ENCODE results near the gene KATNA1.

KATNA1 gene

DNA sequence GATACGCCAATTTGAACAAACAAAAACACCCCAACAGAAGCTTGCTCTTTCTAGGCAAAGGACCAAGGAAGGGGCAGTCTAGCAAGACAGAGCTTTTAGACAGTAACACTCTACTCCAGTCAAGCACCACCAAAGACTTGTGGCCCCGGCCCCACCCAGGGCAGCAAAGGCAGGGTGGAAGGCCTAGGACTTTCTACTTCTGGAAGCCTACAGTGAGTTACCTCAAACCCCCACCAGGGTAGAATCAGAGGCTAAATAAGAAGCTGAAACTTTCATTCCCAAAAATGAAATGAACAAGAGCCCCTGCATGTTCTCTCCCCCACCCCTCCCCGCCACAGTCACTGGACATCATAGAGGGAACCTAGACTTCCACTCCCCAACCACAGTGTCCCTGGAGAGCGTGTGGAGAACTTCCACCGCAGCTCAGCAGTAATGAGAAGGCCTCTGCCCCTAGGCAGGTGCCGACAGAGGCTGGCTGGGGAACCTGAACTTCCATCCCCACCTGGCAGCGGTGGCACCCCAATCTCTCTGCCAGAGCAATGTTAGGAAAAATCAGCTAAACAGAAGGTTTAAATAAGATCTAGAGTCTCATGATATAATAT is 40.0 kb downstream of the KATNA1 start:
- DNase-seq = no peak

DNA sequence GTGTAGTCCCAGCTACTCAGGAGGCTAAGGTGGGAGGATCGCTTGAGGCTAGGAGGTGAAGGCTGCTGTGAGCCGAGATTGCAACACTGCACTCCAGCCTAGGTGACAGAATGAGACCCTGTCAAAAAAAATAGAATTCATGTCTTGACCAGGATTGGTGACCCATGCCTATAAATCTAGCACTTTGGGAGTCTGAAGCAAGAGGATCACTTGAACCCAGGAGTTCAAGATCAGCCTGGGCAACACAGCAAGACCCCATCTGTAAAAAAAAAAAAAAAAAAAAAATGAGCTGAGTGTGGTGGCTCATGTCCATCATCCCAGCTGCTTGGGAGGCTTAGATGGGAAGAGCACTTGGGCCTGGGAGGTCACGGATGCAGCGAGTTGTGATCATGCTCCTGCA is 48.0 kb downstream of the KATNA1 start:
- no peak for DNase-seq

DNA sequence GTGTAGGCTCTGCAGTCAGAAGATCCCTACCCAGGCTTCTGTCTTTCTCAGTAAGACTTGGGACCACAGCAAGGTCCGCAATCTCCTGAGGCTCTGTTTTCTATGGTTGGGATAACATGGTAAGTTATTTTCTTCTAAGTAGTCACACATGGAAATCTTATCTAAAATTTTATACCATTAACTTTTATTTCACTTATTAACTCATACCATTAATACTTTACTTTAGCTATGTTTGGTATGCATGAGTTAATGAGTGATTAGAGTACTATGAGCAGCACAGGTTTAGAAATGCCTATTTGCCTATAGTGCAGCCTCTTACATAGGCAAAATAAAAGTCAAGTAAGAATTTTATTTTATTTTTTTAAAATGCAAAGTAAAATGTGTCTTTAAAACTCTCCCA is 55.1 kb downstream of the KATNA1 start:
- DNase-seq = no peak

DNA sequence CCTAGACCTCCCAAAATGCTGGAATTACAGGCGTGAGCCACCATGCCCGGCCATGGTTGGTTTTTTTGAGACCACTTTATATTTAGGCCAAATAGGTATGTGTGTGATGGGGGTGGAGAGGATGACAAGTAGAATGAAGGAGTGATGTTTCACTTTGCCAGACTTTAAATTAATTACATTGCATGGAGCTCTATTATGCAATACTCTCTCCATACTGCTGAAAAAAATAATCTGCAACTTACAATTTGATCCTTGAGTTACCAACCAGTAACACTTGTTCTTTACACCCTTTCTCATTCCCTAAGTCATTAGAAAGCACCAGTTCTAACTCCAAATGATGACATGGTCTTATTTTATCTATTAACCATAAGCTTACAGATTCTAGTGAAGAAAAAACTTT is 55.5 kb downstream of the KATNA1 start:
- no peak for DNase-seq

DNA sequence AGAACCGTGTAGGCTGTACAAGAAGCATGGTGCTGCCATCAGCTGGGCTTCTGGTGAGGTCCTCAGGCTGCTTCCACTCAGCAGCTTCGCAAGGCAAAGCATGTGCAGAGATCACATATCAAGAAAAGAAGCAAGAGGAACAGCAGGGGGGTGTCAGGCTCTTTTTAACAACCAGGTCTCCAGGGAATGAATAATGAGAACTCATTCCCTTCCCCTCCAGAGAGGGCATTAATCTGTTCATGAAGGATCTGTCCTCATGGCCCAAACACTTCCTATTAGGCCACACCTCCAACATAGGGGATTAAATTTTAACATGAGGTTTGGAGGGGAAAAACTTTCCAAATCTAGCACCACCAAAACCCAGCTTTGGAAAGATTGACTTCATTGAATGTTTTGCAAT is 62.4 kb downstream of the KATNA1 start:
- no peak for DNase-seq

DNA sequence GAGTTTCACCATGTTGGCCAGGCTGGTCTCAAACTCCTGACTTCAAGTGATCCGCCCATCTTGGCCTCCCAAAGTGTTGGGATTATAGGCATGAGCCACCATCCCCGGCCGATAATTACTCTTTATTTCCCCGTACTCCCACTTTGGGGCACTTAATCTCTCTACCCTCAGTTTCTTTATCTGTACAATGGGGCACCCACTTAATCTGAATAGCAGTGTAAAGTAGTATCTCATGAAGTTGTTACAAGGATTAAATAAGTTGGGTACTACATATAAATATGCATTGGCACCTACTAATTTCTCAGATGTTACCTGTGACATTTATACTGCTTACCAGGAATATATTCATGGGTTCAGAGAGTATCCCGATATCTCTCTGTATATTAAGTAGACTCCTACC is 67.2 kb downstream of the KATNA1 start:
- no peak for DNase-seq

DNA sequence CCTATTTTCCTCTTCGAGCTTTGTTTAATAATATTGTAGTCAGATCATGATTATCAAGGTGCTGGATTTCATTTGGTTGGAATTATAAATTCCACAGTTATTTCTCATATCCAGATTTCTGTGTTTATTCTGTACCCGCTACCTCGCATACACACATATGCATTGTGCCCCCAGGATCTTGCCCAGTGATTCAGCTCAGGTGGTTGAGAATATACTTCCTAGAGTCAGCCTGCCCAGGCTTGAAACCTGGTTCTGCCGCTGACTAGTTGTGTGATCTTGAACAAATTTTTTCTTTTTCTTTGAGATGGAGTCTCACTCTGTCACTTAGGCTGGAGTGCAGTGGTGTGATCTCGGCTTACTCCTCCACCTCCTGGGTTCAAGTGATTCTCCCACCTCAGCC is 67.6 kb downstream of the KATNA1 start:
- DNase-seq = no peak

GRCh38 chr6:149567945-149568585 is 80.4 kb downstream of the KATNA1 start:
- DNase-seq = no peak

- no peak for DNase-seq
Measured at GRCh38 chr6:149567194-149567586, 81.3 kb downstream of the KATNA1 start.

GRCh38 chr6:149566410-149567193 is 81.9 kb downstream of the KATNA1 start:
- DNase-seq = peak; percentile 39

GRCh38 chr6:149565527-149566409 is 82.7 kb downstream of the KATNA1 start, which contains the start of gene GINM1:
GINM1 (plus strand) TSS chr6:149566375; CDS start chr6:149566415, 40 bp downstream.
- DNase-seq = peak; percentile 93

GRCh38 chr6:149563928-149564325 is 84.6 kb downstream of the KATNA1 start:
- DNase-seq = no peak

DNA sequence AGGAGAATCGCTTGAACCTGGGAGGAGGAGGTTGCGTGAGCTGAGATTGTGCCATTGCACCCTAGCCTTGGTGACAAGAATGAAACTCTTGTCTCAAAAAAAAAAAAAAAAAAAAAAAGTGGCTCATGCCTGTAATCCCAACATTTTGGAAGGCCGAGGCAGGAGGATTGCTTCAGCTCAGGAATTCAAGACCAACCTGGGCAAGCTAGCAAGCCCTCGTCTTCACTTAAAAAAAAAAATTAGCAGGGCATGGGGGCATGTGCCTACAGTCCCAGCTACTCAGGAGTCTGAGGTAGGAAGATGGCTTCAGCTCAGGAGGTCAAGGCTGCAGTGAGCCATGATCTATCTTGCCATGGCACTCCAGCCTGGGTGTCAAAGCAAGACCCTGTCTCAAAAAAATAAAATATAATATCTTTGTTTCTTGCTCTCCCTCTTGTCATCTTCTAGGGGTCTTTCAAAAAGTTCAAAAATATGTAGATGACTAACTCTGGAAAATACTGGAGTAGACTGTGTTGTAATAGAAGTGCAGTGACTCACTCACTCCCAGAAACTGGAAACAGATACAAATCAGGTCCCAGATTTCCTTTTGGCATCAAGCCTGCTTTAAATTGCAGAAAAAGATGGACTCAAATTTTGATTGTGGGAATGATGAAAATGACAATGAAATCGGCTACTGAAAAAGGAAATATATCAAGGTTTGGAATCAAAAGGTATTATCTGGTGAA is 85.1 kb downstream of the KATNA1 start:
- no peak for DNase-seq

GRCh38 chr6:149560736-149561135 is 87.8 kb downstream of the KATNA1 start:
- DNase-seq = no peak

GRCh38 chr6:149559389-149559788 is 89.1 kb downstream of the KATNA1 start:
- DNase-seq = no peak

DNA sequence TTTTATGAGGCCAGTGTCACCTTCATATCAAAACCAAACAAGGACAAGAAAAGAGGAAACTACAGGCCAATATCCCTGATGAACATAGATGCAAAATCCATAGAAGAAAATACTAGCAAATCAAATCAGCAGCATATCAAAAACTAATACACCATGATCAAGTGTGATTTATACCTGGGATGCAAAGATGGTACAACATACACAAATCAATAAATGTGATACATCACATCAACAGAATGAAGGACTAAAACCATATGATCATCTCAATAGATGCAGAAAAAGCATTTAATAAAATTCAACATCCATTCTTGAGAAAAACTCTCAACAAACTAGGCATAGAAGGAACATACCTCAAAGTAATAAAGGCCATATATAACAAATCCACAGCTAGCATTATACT is 90.5 kb downstream of the KATNA1 start:
- no peak for DNase-seq

GRCh38 chr6:149551920-149552319 is 96.6 kb downstream of the KATNA1 start:
- DNase-seq = no peak

GRCh38 chr6:149545754-149546471 is 102.6 kb downstream of the KATNA1 start, which contains the start of gene PPIL4:
PPIL4 (minus strand) TSS chr6:149546043; CDS start chr6:149546005, 38 bp downstream.
- DNase-seq = peak; percentile 97

- peak; percentile 68 for DNase-seq
Measured at GRCh38 chr6:149545258-149545753, 103.2 kb downstream of the KATNA1 start.
